CD14-positive monocyte (primary cell): ENCODE measurements around the gene TCF7. TPM values are rescaled to one million over a fixed set of nuclear protein-coding genes. Genes with fewer than 3 reads are reported as not detected.

Experiments
- DNase-seq, 3 donors: peaks; one replicate each; pipeline ENCODE4 v3.0.0-alpha.2; 2011 to 2022
- H2AFZ ChIP-seq: 2 replicates; pipeline ENCODE4 v1.6.0; 2012; ENCODE audit warnings: mild to moderate bottlenecking, low read depth, low read length, inconsistent platforms; ENCODE audit not compliant: insufficient read depth, poor library complexity, severe bottlenecking
- H3K27ac ChIP-seq, 2 donors: 1 replicate in 1 of 2; 2 replicates in 1 of 2; pipeline ENCODE4 v1.5.1; 2012 to 2013; ENCODE audit warnings: low read length in 2 of 2, control low read depth in 1 of 2, inconsistent platforms in 1 of 2, low read depth in 1 of 2, mild to moderate bottlenecking in 1 of 2
- H3K27me3 ChIP-seq, 2 donors: one replicate each; pipeline versions ENCODE4 v1.6.0 to v1.6.1; 2011 to 2013; ENCODE audit warnings: low read length in 2 of 2; ENCODE audit not compliant: control insufficient read depth in 2 of 2, insufficient read depth in 2 of 2
- H3K36me3 ChIP-seq, 2 donors: replicated peaks in 1 of 2; 1 replicate in 1 of 2; 2 replicates in 1 of 2; pipeline versions ENCODE4 v1.5.1 to v1.6.1; 2012 to 2013; ENCODE audit warnings: low read length in 2 of 2, control low read depth in 1 of 2, inconsistent platforms in 1 of 2, mild to moderate bottlenecking in 1 of 2; ENCODE audit not compliant: insufficient read depth in 2 of 2, control insufficient read depth in 1 of 2
- H3K4me1 ChIP-seq, 2 donors: 1 replicate in 1 of 2; 2 replicates in 1 of 2; pipeline versions ENCODE4 v1.5.1 to v1.6.1; 2012 to 2013; ENCODE audit warnings: low read length in 2 of 2, control low read depth in 1 of 2, inconsistent platforms in 1 of 2, mild to moderate bottlenecking in 1 of 2, moderate library complexity in 1 of 2; ENCODE audit not compliant: insufficient read depth in 2 of 2, control insufficient read depth in 1 of 2
- H3K4me2 ChIP-seq: replicated peaks from 2 replicates; pipeline ENCODE3; 2012; ENCODE audit warnings: low read length, moderate library complexity, mild to moderate bottlenecking; ENCODE audit not compliant: poor library complexity, severe bottlenecking; ENCODE audit errors: extremely low read depth
- H3K4me3 ChIP-seq, 3 experiments: fragments of 200-600 bp in 1 of 3; sonication (generic) in 1 of 3; replicated peaks in 1 of 3; 1 replicate in 2 of 3; 2 replicates in 1 of 3; pipeline ENCODE4 v1.5.1; 2011 to 2013; ENCODE audit warnings: low read length in 3 of 3, mild to moderate bottlenecking in 3 of 3, control low read depth in 2 of 3, low read depth in 2 of 3, inconsistent platforms in 1 of 3, moderate library complexity in 1 of 3
- H3K79me2 ChIP-seq: 2 replicates; pipeline ENCODE4 v1.6.0; 2012; ENCODE audit warnings: mild to moderate bottlenecking, control low read depth, inconsistent platforms, low read length, moderate library complexity; ENCODE audit not compliant: insufficient read depth
- H3K9ac ChIP-seq: 2 replicates; pipeline ENCODE4 v1.6.0; 2017; ENCODE audit warnings: low read length, mild to moderate bottlenecking; ENCODE audit not compliant: insufficient read depth, poor library complexity, severe bottlenecking
- H3K9me3 ChIP-seq, 2 donors: replicated peaks in 1 of 2; 1 replicate in 1 of 2; 2 replicates in 1 of 2; pipeline versions ENCODE4 v1.5.1 to v1.6.1; 2012 to 2013; ENCODE audit warnings: low read length in 2 of 2, control low read depth in 1 of 2; ENCODE audit not compliant: control insufficient read depth in 1 of 2, insufficient read depth in 1 of 2
- H4K20me1 ChIP-seq: 2 replicates; pipeline ENCODE4 v1.6.0; 2012; ENCODE audit warnings: mild to moderate bottlenecking, low read length, control low read depth, moderate library complexity; ENCODE audit not compliant: insufficient read depth
- H3K27ac Mint-ChIP-seq, 7 donors: one replicate each; pipeline ENCODE4 v1.8.0; 2020; ENCODE audit warnings: mild to moderate bottlenecking in 7 of 7, mixed read lengths in 7 of 7, moderate library complexity in 6 of 7, inconsistent platforms in 2 of 7
- H3K27me3 Mint-ChIP-seq, 3 donors: one replicate each; pipeline ENCODE4 v1.8.0; 2021 to 2022; ENCODE audit warnings: low read depth in 3 of 3, mild to moderate bottlenecking in 3 of 3, mixed read lengths in 3 of 3, moderate library complexity in 3 of 3, inconsistent platforms in 1 of 3
- H3K36me3 Mint-ChIP-seq, 2 donors: one replicate each; pipeline ENCODE4 v1.8.0; 2020; ENCODE audit warnings: mixed read lengths in 2 of 2, inconsistent platforms in 1 of 2, mild to moderate bottlenecking in 1 of 2
- H3K4me1 Mint-ChIP-seq: one replicate; pipeline ENCODE4 v1.8.0; 2020; ENCODE audit warnings: mild to moderate bottlenecking, mixed read lengths
- H3K4me3 Mint-ChIP-seq, 2 donors: one replicate each; pipeline ENCODE4 v1.8.0; 2020; ENCODE audit warnings: mild to moderate bottlenecking in 2 of 2, mixed read lengths in 2 of 2, moderate library complexity in 1 of 2
- H3K9me3 Mint-ChIP-seq, 7 donors: one replicate each; pipeline ENCODE4 v1.8.0; 2020 to 2022; ENCODE audit warnings: mixed read lengths in 7 of 7, mild to moderate bottlenecking in 6 of 7, moderate library complexity in 6 of 7, inconsistent platforms in 2 of 7
- WGBS: methylation state at CpG from one replicate; pipeline ENCODE4 v1.1.5; 2013; ENCODE audit warnings: missing lambda C conversion rate; ENCODE audit not compliant: insufficient coverage; 5-methylcytosine and 5-hydroxymethylcytosine counted together
- intact Hi-C, 2 donors: fragments of 100-400 bp; cut with micrococcal nuclease; formaldehyde crosslinking; loops; one replicate each; pipeline versions ENCODE4 v1.15.0 to v1.15.1; 2023
- polyA plus RNA-seq, 3 donors: library from polyadenylated mRNA; depleted of rRNA in 1 of 3; unstranded in 2 of 3; stranded (reverse) in 1 of 3; fragments of 300-500 nt in 2 of 3; fragments of >200 nt in 1 of 3; fragmentation: Illumina TruSeq in 2 of 3; gene quantifications; 1 replicate in 2 of 3; 2 replicates in 1 of 3; pipeline ENCODE4 v1.2.3, GENCODE V29; 2012 to 2021
- TF ChIP-seq, protein P1 (sequence below): fragments of 200-600 bp; IDR thresholded peaks from one replicate; pipeline ENCODE4 v1.8.0; 2022; ENCODE audit warnings: antibody characterized with exemption, mild to moderate bottlenecking

The TCF7 gene
- polyA plus RNA-seq, 3 donors: 0.15 to 0.84 (median 0.83) TPM

DNA sequence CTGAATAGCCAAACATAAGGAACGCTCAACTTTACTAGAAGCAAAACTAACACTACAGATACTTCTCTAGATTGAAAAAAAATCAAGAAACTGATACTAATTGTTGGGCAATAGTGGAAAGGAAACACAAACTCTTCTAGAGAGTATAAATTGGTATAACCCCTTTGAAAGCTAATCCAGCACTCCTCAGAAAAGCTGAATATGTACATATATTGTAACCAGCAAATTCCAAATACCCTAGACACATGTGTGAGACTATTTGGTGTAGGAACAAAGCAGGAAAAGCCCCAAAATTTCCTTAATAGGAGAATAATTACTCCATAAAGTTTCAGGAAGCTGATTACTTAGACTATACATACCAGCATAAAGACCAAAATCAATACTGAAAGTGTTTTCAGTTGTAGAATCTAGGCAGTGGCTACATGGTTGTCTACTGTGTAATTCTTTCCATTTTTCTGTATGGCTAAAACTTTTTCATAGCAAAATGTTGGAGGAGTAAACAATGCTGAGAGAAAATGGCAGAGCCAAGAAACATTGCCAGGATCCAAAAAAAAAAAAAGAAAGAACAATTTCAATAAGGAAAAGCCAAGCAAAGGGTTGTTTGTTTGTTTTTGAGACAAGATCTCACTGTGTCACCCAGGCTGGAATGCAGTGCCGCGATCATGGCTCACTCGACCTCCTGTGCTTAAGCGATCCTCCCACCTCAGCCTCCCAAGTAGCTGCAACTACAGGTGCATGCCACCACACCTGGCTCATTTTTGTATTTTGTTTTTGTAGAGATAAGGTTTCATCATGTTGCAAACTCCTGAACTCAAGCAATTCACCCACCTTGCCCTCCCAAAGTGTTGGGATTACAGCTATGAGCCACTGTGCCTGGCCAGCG is 47.3 kb downstream of the TCF7 start:
- Histone ChIP-seq H3K36me3 (peaks cover 80 to 97% of the 10 kb centered on the region in 2 donors), H4K20me1 (peaks cover 35% of the 10 kb centered on the region), H3K27me3 (no peaks in the 10 kb centered on the region), H3K9ac (no peak overlapping the region), H3K9me3 (peaks cover 0 to 8% of the 10 kb centered on the region in 2 donors), H3K4me3 (no peak overlapping the region), H3K4me2 (no peak overlapping the region), H3K79me2 (no peaks in the 10 kb centered on the region), H2AFZ (no peak overlapping the region), H3K4me1 (no peaks in the 10 kb centered on the region), H3K27ac (no peak overlapping the region)
- no peak overlapping the region for H3K4me3 Mint-ChIP-seq
- TF ChIP-seq, protein P1, sequence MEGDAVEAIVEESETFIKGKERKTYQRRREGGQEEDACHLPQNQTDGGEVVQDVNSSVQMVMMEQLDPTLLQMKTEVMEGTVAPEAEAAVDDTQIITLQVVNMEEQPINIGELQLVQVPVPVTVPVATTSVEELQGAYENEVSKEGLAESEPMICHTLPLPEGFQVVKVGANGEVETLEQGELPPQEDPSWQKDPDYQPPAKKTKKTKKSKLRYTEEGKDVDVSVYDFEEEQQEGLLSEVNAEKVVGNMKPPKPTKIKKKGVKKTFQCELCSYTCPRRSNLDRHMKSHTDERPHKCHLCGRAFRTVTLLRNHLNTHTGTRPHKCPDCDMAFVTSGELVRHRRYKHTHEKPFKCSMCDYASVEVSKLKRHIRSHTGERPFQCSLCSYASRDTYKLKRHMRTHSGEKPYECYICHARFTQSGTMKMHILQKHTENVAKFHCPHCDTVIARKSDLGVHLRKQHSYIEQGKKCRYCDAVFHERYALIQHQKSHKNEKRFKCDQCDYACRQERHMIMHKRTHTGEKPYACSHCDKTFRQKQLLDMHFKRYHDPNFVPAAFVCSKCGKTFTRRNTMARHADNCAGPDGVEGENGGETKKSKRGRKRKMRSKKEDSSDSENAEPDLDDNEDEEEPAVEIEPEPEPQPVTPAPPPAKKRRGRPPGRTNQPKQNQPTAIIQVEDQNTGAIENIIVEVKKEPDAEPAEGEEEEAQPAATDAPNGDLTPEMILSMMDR: no peak
- H3K4me1 Mint-ChIP-seq: no peaks in the 10 kb centered on the region
- H3K36me3 Mint-ChIP-seq: peaks cover 74 to 91% of the 10 kb centered on the region in 2 donors
- WGBS: 100% methylated on average over 1 of the region's 6 CpGs
- intact Hi-C loops: no loop called here
- no peak for DNase-seq
- H3K27ac Mint-ChIP-seq: no peak overlapping the region
- H3K27me3 Mint-ChIP-seq: no peaks in the 10 kb centered on the region
- peaks cover 0 to 10% (median 3%) of the 10 kb centered on the region in 7 donors for H3K9me3 Mint-ChIP-seq

DNA sequence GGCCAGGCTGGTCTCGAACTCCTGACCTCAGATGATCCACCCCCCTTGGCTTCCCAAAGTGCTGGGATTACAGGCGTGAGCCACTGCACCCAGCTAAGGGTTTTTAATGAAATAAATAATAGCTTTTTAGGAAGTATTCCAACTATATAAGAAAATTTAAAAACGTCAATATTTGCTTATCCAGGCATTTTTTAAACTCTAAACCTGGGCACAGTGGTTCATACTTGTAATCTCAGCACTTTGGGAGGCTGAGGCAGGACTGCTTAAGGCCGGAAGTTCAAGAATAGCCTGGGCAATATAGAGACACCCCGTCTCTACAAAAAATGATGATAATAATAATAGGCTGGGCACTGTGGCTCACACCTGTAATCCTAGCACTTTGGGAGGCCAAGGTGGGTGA is 48.1 kb downstream of the TCF7 start:
- Histone ChIP-seq H3K27me3 (no peaks in the 10 kb centered on the region), H3K4me3 (no peak overlapping the region), H3K9ac (no peak overlapping the region), H3K4me1 (no peaks in the 10 kb centered on the region), H3K27ac (no peak overlapping the region), H3K4me2 (no peak overlapping the region), H3K36me3 (peaks cover 79 to 97% of the 10 kb centered on the region in 2 donors), H4K20me1 (peaks cover 44% of the 10 kb centered on the region), H2AFZ (no peak overlapping the region), H3K9me3 (peaks cover 0 to 8% of the 10 kb centered on the region in 2 donors), H3K79me2 (no peaks in the 10 kb centered on the region)
- no CpG with 5 or more reads among the region's 5 CpGs for WGBS
- Mint-ChIP-seq H3K36me3 (peaks cover 77 to 92% of the 10 kb centered on the region in 2 donors), H3K4me3 (no peak overlapping the region), H3K27me3 (no peaks in the 10 kb centered on the region), H3K9me3 (peaks cover 0 to 10% (median 3%) of the 10 kb centered on the region in 7 donors), H3K4me1 (no peaks in the 10 kb centered on the region), H3K27ac (no peak overlapping the region)
- intact Hi-C loops: no loop called here
- TF ChIP-seq, protein P1: no peak
- no peak for DNase-seq
